H1 (cell line): ENCODE results near the gene APOC1. TPM values are rescaled to one million over a fixed set of nuclear protein-coding genes. Genes with fewer than 3 reads are reported as not detected.

Experiments used
- ATF2 ChIP-seq: IDR thresholded peaks from 2 replicates; pipeline ENCODE4 v1.6.1; 2012; ENCODE audit warnings: low read length, inconsistent platforms
- BRCA1 ChIP-seq: IDR thresholded peaks from 2 replicates; pipeline ENCODE4 v1.6.1; 2012; ENCODE audit warnings: low read depth, low read length, improper control_type of control experiment
- E2F6 ChIP-seq: IDR thresholded peaks from 2 replicates; pipeline ENCODE4 v1.6.1; 2012; ENCODE audit warnings: inconsistent platforms
- HDAC2 ChIP-seq, 2 experiments: fragments of 300-600 bp in 1 of 2; sonication (generic) in 1 of 2; IDR thresholded peaks; 2 replicates each; pipeline ENCODE4 v1.6.1; 2011 to 2012; ENCODE audit warnings: low read depth in 2 of 2, low read length in 2 of 2, mild to moderate bottlenecking in 2 of 2, moderate library complexity in 2 of 2, borderline replicate concordance in 1 of 2, inconsistent platforms in 1 of 2
- KDM1A ChIP-seq: fragments of 200-600, 300-600 bp; sonication (generic); IDR thresholded peaks from 2 replicates; pipeline ENCODE4 v1.7.1; 2016; ENCODE audit warnings: mild to moderate bottlenecking, low read length, borderline replicate concordance
- POLR2A ChIP-seq, 2 experiments: IDR thresholded peaks; 1 replicate in 1 of 2; 2 replicates in 1 of 2; pipeline ENCODE4 v1.6.1; 2011; ENCODE audit warnings: low read depth in 2 of 2, low read length in 2 of 2, mild to moderate bottlenecking in 2 of 2; ENCODE audit errors: control extremely low read depth in 1 of 2
- POU5F1 ChIP-seq: IDR thresholded peaks from 2 replicates; pipeline ENCODE4 v1.6.1; 2011; ENCODE audit warnings: low read depth, mild to moderate bottlenecking, low read length, moderate library complexity
- SIRT6 ChIP-seq: IDR thresholded peaks from one replicate; pipeline ENCODE4 v1.7.1; 2012; ENCODE audit warnings: low read length, inconsistent platforms
- TAF7 ChIP-seq: optimal IDR thresholded peaks from 2 replicates; pipeline ENCODE3; 2011; ENCODE audit warnings: low read depth, mild to moderate bottlenecking, inconsistent platforms, low read length, moderate library complexity, borderline replicate concordance
- ZNF274 ChIP-seq: IDR thresholded peaks from 2 replicates; pipeline ENCODE4 v1.7.0; 2012; ENCODE audit warnings: low read length, borderline replicate concordance; ENCODE audit errors: extremely low read depth
- polyA plus RNA-seq, 7 experiments: library from polyadenylated mRNA; depleted of rRNA in 3 of 7; stranded (reverse) in 5 of 7; unstranded in 2 of 7; fragments of >200 nt in 5 of 7; fragments of 200-250 nt in 2 of 7; gene quantifications; 1 replicate in 5 of 7; 2 replicates in 1 of 7; 4 replicates in 1 of 7; pipeline versions ENCODE4 v1.2.1 to v1.2.3, GENCODE V29; 2011 to 2013; ENCODE audit warnings: missing spikeins in 2 of 7, mixed read lengths in 2 of 7
- total RNA-seq: library from RNA; stranded (reverse); fragmentation: NEBNext Ultra II Directional; extraction: Animal tissue kit (Norgen Biotek cat#: 25700); gene quantifications from 2 replicates; pipeline ENCODE4 v1.2.1, GENCODE V29; 2021

Gene APOC1
- total and polyA plus RNA-seq, 2 of the 8 experiments (the other 6 are each of a cell fraction or from before 2014, with no cell fraction given): 55.8 to 78.2 TPM

GRCh38 chr19:44869733-44870470 lies 44.5 kb upstream of the APOC1 start (continued):
- no peak for TF ChIP-seq HDAC2 (IDR thresholded peaks at IDR 0.05; ENCODE audit: borderline replicate concordance in 1 of 2, low read depth in 2 of 2, low read length in 2 of 2)
- no peak for TF ChIP-seq POU5F1
- TF ChIP-seq BRCA1: no peak
- no peak for TF ChIP-seq E2F6
- no peak for TF ChIP-seq KDM1A
- no peak for TF ChIP-seq POLR2A (IDR thresholded peaks at IDR 0.05; ENCODE audit: control extremely low read depth in 1 of 2, low read depth in 2 of 2, low read length in 2 of 2)
- TF ChIP-seq TAF7: no peak
- TF ChIP-seq SIRT6: no peak
- no peak for TF ChIP-seq ATF2
- no peak for TF ChIP-seq ZNF274
- TF ChIP-seq, all 59 proteins: peak for 0
